Measurements from ENCODE around the gene GSN.

- TF ChIP-seq CTCF (conservative IDR thresholded peaks at IDR 0.05; ENCODE audit: low read depth, low read length) = no peak
- TF ChIP-seq EZH2 (IDR thresholded peaks at IDR 0.05; ENCODE audit: borderline replicate concordance, low read depth, low read length, poor library complexity, severe bottlenecking) = no peak
Measured at GRCh38 chr9:121324316-121324715, 56.4 kb downstream of the GSN start.

All from A673 (cell line).